GM11168 (cell line): ENCODE data around the gene SLC35G4.
"Not testable (repeated sequence)": the region's sequence is repeated elsewhere in the genome, so short reads cannot be mapped to it uniquely, and the experiment has no call there.

ENCODE experiments used
- in situ Hi-C: fragments of 300-500 bp; cut with MboI; formaldehyde crosslinking; loops from one replicate; pipeline ENCODE4 v1.12.0; 2022; ENCODE audit warnings: low sequenced_read_pairs; ENCODE audit not compliant: unreplicated experiment

Gene SLC35G4

GRCh38 chr18:11609488-11609887, at the start of gene SLC35G4:
Gene SLC35G4, plus strand, starts transcription at chr18:11609596. Its CDS starts 0 bp downstream, at chr18:11609596.
- in situ Hi-C loops, result not testable (repeated sequence)

- in situ Hi-C loops, result no loop called here
These were observed 48.1 kb upstream of the SLC35G4 start for GRCh38 chr18:11561293-11561692.

- in situ Hi-C loops, result no loop called here
These were observed 43.7 kb upstream of the SLC35G4 start for GRCh38 chr18:11565716-11566115.

- in situ Hi-C loops, result no loop called here
These were observed 43.0 kb upstream of the SLC35G4 start for GRCh38 chr18:11566236-11566965.

GRCh38 chr18:11567396-11567795, 42.0 kb upstream of the SLC35G4 start:
- in situ Hi-C loops, result no loop called here

- in situ Hi-C loops, result no loop called here
These were observed 39.3 kb upstream of the SLC35G4 start for GRCh38 chr18:11570073-11570588.

- in situ Hi-C loops, result no loop called here
These were observed 38.5 kb upstream of the SLC35G4 start for GRCh38 chr18:11570769-11571412.

- in situ Hi-C loops, result no loop called here
These were observed 37.2 kb upstream of the SLC35G4 start for GRCh38 chr18:11572201-11572600.

- in situ Hi-C loops, result no loop called here
These were observed 34.9 kb upstream of the SLC35G4 start for GRCh38 chr18:11574545-11574944.

GRCh38 chr18:11577271-11578112, 31.9 kb upstream of the SLC35G4 start:
- in situ Hi-C loops, result no loop called here

GRCh38 chr18:11578799-11579198, 30.6 kb upstream of the SLC35G4 start:
- in situ Hi-C loops, result no loop called here

- in situ Hi-C loops, result no loop called here
These were observed 29.5 kb upstream of the SLC35G4 start for GRCh38 chr18:11579916-11580315.

GRCh38 chr18:11581286-11581685, 28.1 kb upstream of the SLC35G4 start:
- in situ Hi-C loops, result no loop called here

- in situ Hi-C loops, result no loop called here
These were observed 23.8 kb upstream of the SLC35G4 start for GRCh38 chr18:11585596-11585995.

GRCh38 chr18:11586896-11587295, 22.5 kb upstream of the SLC35G4 start:
- in situ Hi-C loops, result no loop called here

GRCh38 chr18:11587432-11587831, 22.0 kb upstream of the SLC35G4 start:
- in situ Hi-C loops, result no loop called here

- in situ Hi-C loops, result no loop called here
These were observed 21.6 kb upstream of the SLC35G4 start for GRCh38 chr18:11587846-11588245.

GRCh38 chr18:11591957-11592356, 17.4 kb upstream of the SLC35G4 start:
- in situ Hi-C loops, result no loop called here

- in situ Hi-C loops, result no loop called here
These were observed 9.1 kb upstream of the SLC35G4 start for GRCh38 chr18:11600321-11600720.

GRCh38 chr18:11607906-11608305, 1.5 kb upstream of the SLC35G4 start:
- in situ Hi-C loops, result no loop called here

- in situ Hi-C loops, result not testable (repeated sequence)
These were observed 778 bp upstream of the SLC35G4 start for GRCh38 chr18:11608618-11609017.
